A549 treated with Hydrocortisone at 1 μM for 4 hours (cell line): ENCODE results near the gene CAPN10. TPM values are rescaled to one million over a fixed set of nuclear protein-coding genes. Genes with fewer than 3 reads are reported as not detected.

Source experiments
- total RNA-seq: library from RNA; stranded (reverse); fragments of 200-300 nt; extraction: Qiagen RNA extraction; gene quantifications from 5 replicates; pipeline ENCODE4 v1.2.3, GENCODE V29; 2022

Gene CAPN10
- 17.2 to 25.4 TPM (median 23.0 TPM) in 5 replicates for total RNA-seq

GRCh38 chr2:240586198-240586918, at the start of gene CAPN10:
Gene CAPN10, plus strand, starts transcription at chr2:240586734. Its CDS starts 178 bp downstream, at chr2:240586912.

GRCh38 chr2:240557808-240558207, 28.7 kb upstream of the CAPN10 start, which contains the start of gene ANKMY1:
Gene ANKMY1, minus strand, starts transcription at chr2:240557988. Its CDS starts 653 bp downstream, at chr2:240557335.

GRCh38 chr2:240560084-240560479, 26.5 kb upstream of the CAPN10 start, which contains the start of gene DUSP28:
Gene DUSP28, plus strand, starts transcription at chr2:240560357. Its CDS starts 328 bp downstream, at chr2:240560685.

GRCh38 chr2:240567872-240568677, 18.5 kb upstream of the CAPN10 start, which contains the start of gene RNPEPL1:
Gene RNPEPL1, plus strand, starts transcription at chr2:240568484. Its CDS starts 103 bp downstream, at chr2:240568587.

GRCh38 chr2:240624950-240625621, 38.6 kb downstream of the CAPN10 start, which contains the start of gene GPR35:
Gene GPR35, plus strand, starts transcription at chr2:240625480. Its CDS starts 4,473 bp downstream, at chr2:240629953.

Other genes starting within 250 kb of the CAPN10 start
- 201 to 246 TPM (median 231 TPM) in 5 replicates for gene GPC1, start 151.1 kb upstream of the CAPN10 start, total RNA-seq
- 8.1 to 10.4 TPM (median 9.8 TPM) in 5 replicates for gene ANKMY1, start 28.7 kb upstream of the CAPN10 start, total RNA-seq
- gene DUSP28, start 26.4 kb upstream of the CAPN10 start, total RNA-seq, result 3.7 to 9.5 TPM (median 7.9 TPM) in 5 replicates
- gene RNPEPL1, start 18.2 kb upstream of the CAPN10 start, total RNA-seq, result 45.7 to 65.6 TPM (median 63.6 TPM) in 5 replicates
- 0.61 to 0.90 TPM (median 0.87 TPM) in 5 replicates for gene GPR35, start 38.7 kb downstream of the CAPN10 start, total RNA-seq
- not detected in 5 replicates for gene AQP12B, start 96.2 kb downstream of the CAPN10 start, total RNA-seq
- not detected in 5 replicates for gene AQP12A, start 105.1 kb downstream of the CAPN10 start, total RNA-seq
- 0.74 to 1.4 TPM (median 0.84 TPM) in 5 replicates for gene KIF1A, start 233.5 kb downstream of the CAPN10 start, total RNA-seq